Central memory CD8-positive, alpha-beta T cell (primary cell): ENCODE results near the gene TXLNB.

Experiments used
- ATAC-seq: fragments of 150-1000 bp; cut with Tn5 transposase; replicated peaks from 2 replicates; pipeline ENCODE4 v1.10.0; 2022; ENCODE audit warnings: mild to moderate bottlenecking, moderate FRiP score, moderate number of reproducible peaks; ENCODE audit not compliant: poor library complexity, severe bottlenecking; ENCODE audit errors: extremely low read depth
- DNase-seq, 2 donors: peaks; one replicate each; pipeline ENCODE4 v3.0.0; 2021; ENCODE audit warnings: low spot score in 2 of 2
- H3K27ac Mint-ChIP-seq: one replicate; pipeline ENCODE4 v1.8.0; 2022; ENCODE audit warnings: low read depth, mild to moderate bottlenecking, moderate library complexity, mixed read lengths
- H3K27me3 Mint-ChIP-seq: one replicate; pipeline ENCODE4 v1.8.0; 2022; ENCODE audit warnings: mixed read lengths
- H3K36me3 Mint-ChIP-seq: one replicate; pipeline ENCODE4 v1.8.0; 2022; ENCODE audit warnings: mild to moderate bottlenecking, moderate library complexity, mixed read lengths; ENCODE audit not compliant: insufficient read depth
- H3K4me1 Mint-ChIP-seq: one replicate; pipeline ENCODE4 v1.8.0; 2022; ENCODE audit warnings: mixed read lengths
- H3K4me3 Mint-ChIP-seq: one replicate; pipeline ENCODE4 v1.8.0; 2022; ENCODE audit warnings: mild to moderate bottlenecking, moderate library complexity, mixed read lengths
- H3K9me3 Mint-ChIP-seq: one replicate; pipeline ENCODE4 v1.8.0; 2022; ENCODE audit warnings: mixed read lengths

TXLNB gene

GRCh38 chr6:139325686-139326085, 33.9 kb upstream of the TXLNB start:
- no peak for ATAC-seq
- no peak for DNase-seq
- Mint-ChIP-seq H3K4me3 (no peak overlapping the region), H3K36me3 (peaks cover 6% of the 10 kb centered on the region), H3K4me1 (peaks cover 37% of the 10 kb centered on the region), H3K9me3 (no peaks in the 10 kb centered on the region), H3K27me3 (no peaks in the 10 kb centered on the region), H3K27ac (peak overlapping the region; percentile 97)

GRCh38 chr6:139325125-139325524, 33.3 kb upstream of the TXLNB start:
- H3K9me3 Mint-ChIP-seq = no peaks in the 10 kb centered on the region
- H3K4me1 Mint-ChIP-seq = peaks cover 37% of the 10 kb centered on the region
- ATAC-seq (no peak), DNase-seq (no peak)
- H3K27me3 Mint-ChIP-seq = no peaks in the 10 kb centered on the region
- H3K27ac Mint-ChIP-seq = peak overlapping the region; percentile 97
- H3K4me3 Mint-ChIP-seq = no peak overlapping the region
- peaks cover 6% of the 10 kb centered on the region for H3K36me3 Mint-ChIP-seq

- no peak for ATAC-seq
- peaks cover 37% of the 10 kb centered on the region for H3K4me1 Mint-ChIP-seq
Observed at GRCh38 chr6:139324301-139324555, 32.4 kb upstream of the TXLNB start.

GRCh38 chr6:139323511-139324300, 31.9 kb upstream of the TXLNB start:
- H3K9me3 Mint-ChIP-seq = no peaks in the 10 kb centered on the region
- H3K4me3 Mint-ChIP-seq = peak overlapping the region; percentile 79
- DNase-seq (peak; percentile 55 to 73), ATAC-seq (peak; percentile 90)
- H3K27me3 Mint-ChIP-seq = no peaks in the 10 kb centered on the region
- H3K4me1 Mint-ChIP-seq = peaks cover 37% of the 10 kb centered on the region
- peak overlapping the region; percentile 97 for H3K27ac Mint-ChIP-seq
- peaks cover 6% of the 10 kb centered on the region for H3K36me3 Mint-ChIP-seq

More at GRCh38 chr6:139324301-139324555, 32.4 kb upstream of the TXLNB start:
- peak overlapping the region; percentile 97 for H3K27ac Mint-ChIP-seq
- peak overlapping the region; percentile 79 for H3K4me3 Mint-ChIP-seq
- DNase-seq = no peak
- peaks cover 6% of the 10 kb centered on the region for H3K36me3 Mint-ChIP-seq
- H3K9me3 Mint-ChIP-seq = no peaks in the 10 kb centered on the region
- H3K27me3 Mint-ChIP-seq = no peaks in the 10 kb centered on the region

GRCh38 chr6:139320081-139320480, 28.3 kb upstream of the TXLNB start:
- Mint-ChIP-seq H3K4me1 (peaks cover 30% of the 10 kb centered on the region), H3K27ac (no peak overlapping the region), H3K9me3 (no peaks in the 10 kb centered on the region), H3K27me3 (no peaks in the 10 kb centered on the region), H3K36me3 (peaks cover 7% of the 10 kb centered on the region), H3K4me3 (no peak overlapping the region)
- DNase-seq = no peak
- ATAC-seq = no peak

GRCh38 chr6:139316622-139317317, 25.0 kb upstream of the TXLNB start:
- no peak overlapping the region for H3K4me3 Mint-ChIP-seq
- peaks cover 7% of the 10 kb centered on the region for H3K4me1 Mint-ChIP-seq
- no peaks in the 10 kb centered on the region for H3K27me3 Mint-ChIP-seq
- H3K27ac Mint-ChIP-seq = no peak overlapping the region
- ATAC-seq (no peak), DNase-seq (no peak)
- no peaks in the 10 kb centered on the region for H3K9me3 Mint-ChIP-seq
- peaks cover 1% of the 10 kb centered on the region for H3K36me3 Mint-ChIP-seq

GRCh38 chr6:139313784-139314545, 22.2 kb upstream of the TXLNB start:
- no peak overlapping the region for H3K4me3 Mint-ChIP-seq
- no peak for ATAC-seq
- peaks cover 1% of the 10 kb centered on the region for H3K36me3 Mint-ChIP-seq
- H3K27ac Mint-ChIP-seq = no peak overlapping the region
- DNase-seq = no peak
- no peaks in the 10 kb centered on the region for H3K27me3 Mint-ChIP-seq
- no peaks in the 10 kb centered on the region for H3K9me3 Mint-ChIP-seq
- H3K4me1 Mint-ChIP-seq = peaks cover 11% of the 10 kb centered on the region

- Mint-ChIP-seq H3K36me3 (peaks cover 1% of the 10 kb centered on the region), H3K4me3 (no peak overlapping the region), H3K27me3 (no peaks in the 10 kb centered on the region), H3K4me1 (peaks cover 11% of the 10 kb centered on the region), H3K27ac (no peak overlapping the region), H3K9me3 (no peaks in the 10 kb centered on the region)
- ATAC-seq = no peak
- no peak for DNase-seq
Observed at GRCh38 chr6:139313229-139313628, 21.4 kb upstream of the TXLNB start.

GRCh38 chr6:139311831-139312230, 20.0 kb upstream of the TXLNB start:
- H3K27ac Mint-ChIP-seq = no peak overlapping the region
- peaks cover 16% of the 10 kb centered on the region for H3K4me1 Mint-ChIP-seq
- H3K9me3 Mint-ChIP-seq = no peaks in the 10 kb centered on the region
- no peak overlapping the region for H3K4me3 Mint-ChIP-seq
- ATAC-seq = no peak
- H3K36me3 Mint-ChIP-seq = peaks cover 1% of the 10 kb centered on the region
- no peak for DNase-seq
- no peaks in the 10 kb centered on the region for H3K27me3 Mint-ChIP-seq

- Mint-ChIP-seq H3K36me3 (no peaks in the 10 kb centered on the region), H3K4me1 (peaks cover 12% of the 10 kb centered on the region), H3K27me3 (no peaks in the 10 kb centered on the region), H3K4me3 (no peak overlapping the region), H3K9me3 (no peaks in the 10 kb centered on the region), H3K27ac (no peak overlapping the region)
- ATAC-seq (no peak), DNase-seq (no peak)
Observed at GRCh38 chr6:139308936-139309603, 17.3 kb upstream of the TXLNB start.

GRCh38 chr6:139308286-139308916, 16.6 kb upstream of the TXLNB start:
- H3K27ac Mint-ChIP-seq = no peak overlapping the region
- no peak overlapping the region for H3K4me3 Mint-ChIP-seq
- DNase-seq (no peak), ATAC-seq (no peak)
- peaks cover 12% of the 10 kb centered on the region for H3K4me1 Mint-ChIP-seq
- H3K9me3 Mint-ChIP-seq = no peaks in the 10 kb centered on the region
- no peaks in the 10 kb centered on the region for H3K36me3 Mint-ChIP-seq
- H3K27me3 Mint-ChIP-seq = no peaks in the 10 kb centered on the region

- H3K4me1 Mint-ChIP-seq = peaks cover 11% of the 10 kb centered on the region
- no peak overlapping the region for H3K27ac Mint-ChIP-seq
- no peak for ATAC-seq
- H3K4me3 Mint-ChIP-seq = no peak overlapping the region
- H3K36me3 Mint-ChIP-seq = no peaks in the 10 kb centered on the region
- no peaks in the 10 kb centered on the region for H3K9me3 Mint-ChIP-seq
- DNase-seq = no peak
- H3K27me3 Mint-ChIP-seq = no peaks in the 10 kb centered on the region
Observed at GRCh38 chr6:139306291-139306981, 14.6 kb upstream of the TXLNB start.
